ENCODE results near the gene PRKCE.
A peak's percentile ranks its signal among the peaks of the same experiment; 100 is the strongest.

Gene PRKCE

GRCh38 chr2:45919711-45920111, 268.2 kb downstream of the PRKCE start:
- no peak for DNase-seq

GRCh38 chr2:45921921-45922320, 270.4 kb downstream of the PRKCE start:
- no peak for DNase-seq

- DNase-seq, result peak; percentile 42
Observed at GRCh38 chr2:45922577-45922988, 271.1 kb downstream of the PRKCE start.

DNA sequence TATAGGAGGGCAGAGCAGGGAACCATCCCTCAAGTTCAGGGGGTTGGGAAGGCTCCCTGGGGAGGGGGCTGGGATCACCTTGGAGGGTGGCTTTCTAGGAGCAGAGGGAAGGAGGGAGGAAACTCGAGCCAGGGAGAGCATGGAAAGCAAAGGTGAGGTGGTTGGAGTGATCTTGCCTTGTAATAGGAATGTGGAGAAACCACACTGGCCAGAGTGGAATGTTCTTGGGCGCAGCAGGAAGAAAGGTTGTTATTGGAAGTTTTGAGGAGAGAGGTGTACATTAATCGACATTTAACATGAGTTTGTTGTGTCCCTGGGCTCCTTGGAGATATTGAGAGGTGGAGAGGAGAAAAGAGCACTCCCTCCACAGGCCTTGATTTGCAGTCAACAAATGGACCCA, 272.2 kb downstream of the PRKCE start:
- DNase-seq, result no peak

- no peak for DNase-seq
Observed at GRCh38 chr2:45925026-45925425, 273.6 kb downstream of the PRKCE start.

DNA sequence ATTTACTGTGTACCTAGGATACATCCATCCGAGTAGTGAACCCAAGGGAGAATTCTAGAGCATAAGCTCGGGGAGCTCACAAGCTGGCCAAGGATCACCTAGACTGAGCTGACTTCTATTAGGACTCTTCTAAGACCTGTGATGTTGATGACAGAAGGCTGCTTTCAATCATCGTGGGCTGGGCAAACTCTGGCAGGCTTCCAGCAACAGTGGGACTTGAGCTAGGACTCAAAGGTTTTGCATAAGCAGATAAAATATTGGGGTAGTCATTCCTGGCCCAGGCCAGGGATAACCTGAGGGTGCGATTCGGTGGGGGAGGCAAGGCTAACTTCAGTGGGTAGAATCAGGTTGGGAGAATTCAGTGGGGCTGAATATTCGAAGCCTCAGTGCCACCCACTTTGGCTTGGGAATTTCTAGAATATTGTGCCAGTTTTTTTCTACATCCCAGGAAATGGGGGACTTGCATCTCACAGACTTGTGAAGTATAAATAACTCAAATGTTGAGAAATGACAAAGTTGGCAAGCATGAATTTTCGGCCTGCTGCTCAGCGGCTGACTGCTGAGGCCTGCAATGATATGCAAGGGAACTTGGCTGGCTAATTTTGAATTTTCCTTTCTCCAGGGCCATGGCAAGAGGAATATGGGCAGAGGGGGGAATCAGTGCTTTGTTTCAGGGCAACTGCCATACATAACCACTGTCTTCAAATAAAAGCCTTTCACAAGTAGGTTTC, 274.3 kb downstream of the PRKCE start:
- no peak for DNase-seq

DNA sequence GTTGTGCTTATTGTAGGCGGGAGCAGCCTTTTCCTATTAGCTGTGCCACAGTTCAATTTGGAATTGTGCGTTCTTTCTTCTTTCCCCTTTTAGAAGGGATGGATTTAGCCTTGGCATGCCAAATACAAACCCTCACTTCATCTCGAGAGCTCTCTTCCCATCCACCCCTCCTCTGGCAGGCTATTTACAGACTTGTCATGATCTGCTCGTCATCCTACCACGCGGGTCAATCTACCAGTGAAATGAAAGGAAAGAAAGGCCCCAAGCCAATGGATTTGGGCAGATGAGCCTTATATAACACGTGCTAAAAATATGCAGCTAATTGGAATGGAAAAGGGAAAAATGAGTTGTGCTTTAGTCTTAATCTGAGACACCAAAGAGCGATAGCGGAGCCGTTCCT, 277.5 kb downstream of the PRKCE start:
- no peak for DNase-seq

- no peak for DNase-seq
Observed at GRCh38 chr2:45929674-45930395, 278.4 kb downstream of the PRKCE start.

GRCh38 chr2:45930396-45930792, 278.9 kb downstream of the PRKCE start:
- peak; percentile 76 for DNase-seq

DNA sequence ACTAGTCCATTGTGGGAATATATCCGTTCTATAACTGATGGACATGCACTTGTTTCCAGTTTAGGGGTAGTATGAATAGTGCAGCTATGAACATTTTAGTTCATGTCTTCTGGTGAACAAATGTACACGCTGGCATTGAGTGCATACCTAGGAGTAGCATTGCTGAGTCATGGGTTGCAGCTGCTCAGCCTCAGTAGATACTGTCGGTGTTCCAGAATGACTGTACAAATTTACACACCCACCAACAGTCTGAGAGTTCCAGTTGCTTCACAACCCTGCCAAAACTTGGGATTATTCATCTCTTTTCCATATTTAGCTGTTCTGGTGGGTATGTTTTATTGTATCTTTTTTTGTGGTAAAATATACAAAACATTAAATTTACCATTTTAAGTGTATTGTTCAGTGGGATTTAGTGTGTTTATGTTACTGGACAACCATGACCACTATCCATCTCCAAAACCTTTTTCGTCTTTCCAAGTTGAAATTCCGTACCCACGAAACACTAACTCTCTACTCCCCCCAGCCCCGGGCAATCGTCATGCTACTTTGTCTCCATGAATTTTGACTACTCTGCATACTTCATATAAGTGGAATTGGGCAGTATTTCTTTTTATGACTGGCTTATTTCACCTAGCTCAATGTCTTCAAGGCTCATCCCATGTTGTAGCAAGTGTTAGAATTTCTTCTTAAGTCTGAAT, 281.0 kb downstream of the PRKCE start:
- peak; percentile 76 for DNase-seq

DNA sequence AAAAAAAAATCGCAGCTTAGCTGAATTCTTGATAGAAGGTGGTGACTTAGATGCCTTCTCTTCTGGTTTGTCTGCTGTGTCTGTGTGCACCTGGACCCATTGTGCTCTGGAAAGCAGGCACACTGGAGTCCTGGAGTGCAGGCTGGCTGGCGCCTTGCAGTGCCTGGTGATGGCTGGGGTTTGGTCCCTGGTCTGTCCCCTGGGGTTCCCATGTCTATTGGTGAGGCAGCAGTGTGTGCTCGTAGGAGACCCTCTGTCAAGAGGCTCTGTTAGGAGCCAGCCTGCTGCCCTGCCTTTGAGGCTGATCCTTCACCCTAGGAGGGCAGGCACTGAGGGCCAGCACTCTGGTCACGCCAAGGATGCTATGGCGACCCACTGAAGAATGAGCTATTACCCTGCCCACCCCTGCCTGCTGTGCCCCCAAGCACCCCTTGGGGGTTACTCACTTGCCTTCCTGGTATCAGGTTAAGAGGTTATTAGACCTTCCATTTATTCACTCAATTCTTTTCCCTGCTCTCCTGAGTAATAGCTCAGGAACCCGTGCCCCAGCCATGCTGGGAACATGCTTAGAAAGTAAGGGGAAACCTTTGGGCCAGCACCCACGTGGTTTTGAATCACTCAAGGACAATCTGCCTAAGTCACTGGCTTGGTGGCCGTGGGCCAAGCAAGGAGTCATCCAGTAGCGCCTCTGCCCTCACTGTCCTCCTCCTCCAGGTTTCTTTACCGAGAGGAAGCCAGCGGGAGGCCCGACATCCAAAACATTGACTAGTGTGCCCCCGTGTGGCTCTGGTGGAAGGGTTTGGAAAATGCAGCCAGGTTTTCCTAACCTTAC, 284.5 kb downstream of the PRKCE start:
- peak; percentile 100 for DNase-seq

DNA sequence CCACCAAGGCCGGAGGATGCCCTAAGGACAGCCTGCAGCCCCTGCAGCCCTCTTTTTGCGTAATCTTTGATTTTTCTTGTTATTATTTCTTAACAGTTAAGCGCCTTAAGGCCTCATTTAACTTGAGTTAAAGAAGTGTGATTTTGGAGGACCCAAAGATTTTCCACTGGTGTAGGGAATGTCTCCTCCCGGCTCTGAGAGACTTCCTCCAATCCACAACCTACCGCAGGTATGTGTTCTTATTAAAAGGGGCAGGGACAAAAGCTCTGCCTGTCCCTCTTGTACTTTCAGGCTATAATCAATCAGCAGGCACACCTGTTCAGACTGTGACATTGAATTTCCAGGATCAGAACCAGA, 285.1 kb downstream of the PRKCE start:
- no peak for DNase-seq

DNA sequence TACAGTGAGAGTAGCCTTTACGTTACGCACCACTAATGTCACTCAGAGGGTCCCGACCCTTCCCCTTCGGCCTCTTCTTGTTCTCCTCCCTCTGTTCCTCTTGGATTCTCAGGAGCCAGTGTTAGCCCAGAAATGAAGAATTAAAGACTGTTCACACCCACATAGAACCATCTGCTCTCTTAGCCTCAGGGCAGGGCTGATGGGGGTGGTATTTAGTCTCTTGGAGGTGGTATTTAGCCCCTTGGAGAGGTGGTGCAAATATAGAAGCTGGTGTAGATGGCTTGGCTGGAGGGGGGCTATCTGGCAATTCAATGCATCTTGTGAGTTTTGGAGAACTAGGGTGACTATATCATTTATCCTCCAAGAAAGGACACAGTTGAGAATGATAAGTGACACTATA, 286.5 kb downstream of the PRKCE start:
- DNase-seq, result no peak

GRCh38 chr2:45938649-45939511, 287.4 kb downstream of the PRKCE start:
- peak; percentile 93 for DNase-seq

DNA sequence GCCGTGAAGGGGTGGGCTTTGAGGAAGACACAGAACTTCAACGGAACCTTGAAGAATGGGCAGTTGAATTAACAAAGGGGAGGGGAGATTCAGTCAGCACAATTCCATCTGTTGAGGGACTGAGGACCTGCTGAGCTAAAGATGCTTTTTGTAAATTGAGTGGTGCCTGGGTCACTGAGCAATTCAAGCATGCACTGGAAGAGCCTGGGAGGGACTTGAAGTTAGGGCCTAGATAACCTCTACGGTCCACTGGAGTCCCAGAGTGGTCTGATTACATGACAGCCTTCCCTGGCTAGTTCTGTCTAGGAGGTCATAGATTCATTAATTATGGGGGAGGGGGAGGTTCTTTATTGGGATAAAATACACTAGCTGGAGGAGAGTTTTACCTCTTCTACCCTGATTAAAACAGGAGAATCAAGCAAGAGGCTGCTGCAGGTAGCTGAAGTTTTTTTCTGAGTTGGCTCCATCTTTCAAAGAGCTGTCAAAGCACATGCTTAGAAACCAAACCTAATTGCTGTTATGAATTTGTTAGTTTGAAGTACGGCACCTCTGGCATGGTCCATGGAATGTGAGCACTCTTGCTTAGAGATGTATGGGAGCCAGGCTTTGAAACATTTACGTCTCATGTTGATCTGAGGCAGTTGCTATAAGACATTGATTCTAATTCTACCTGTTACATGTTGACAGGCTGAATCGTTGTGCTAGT, 290.2 kb downstream of the PRKCE start:
- DNase-seq, result no peak

- peak; percentile 43 for DNase-seq
Observed at GRCh38 chr2:45942237-45942738, 290.8 kb downstream of the PRKCE start.

DNA sequence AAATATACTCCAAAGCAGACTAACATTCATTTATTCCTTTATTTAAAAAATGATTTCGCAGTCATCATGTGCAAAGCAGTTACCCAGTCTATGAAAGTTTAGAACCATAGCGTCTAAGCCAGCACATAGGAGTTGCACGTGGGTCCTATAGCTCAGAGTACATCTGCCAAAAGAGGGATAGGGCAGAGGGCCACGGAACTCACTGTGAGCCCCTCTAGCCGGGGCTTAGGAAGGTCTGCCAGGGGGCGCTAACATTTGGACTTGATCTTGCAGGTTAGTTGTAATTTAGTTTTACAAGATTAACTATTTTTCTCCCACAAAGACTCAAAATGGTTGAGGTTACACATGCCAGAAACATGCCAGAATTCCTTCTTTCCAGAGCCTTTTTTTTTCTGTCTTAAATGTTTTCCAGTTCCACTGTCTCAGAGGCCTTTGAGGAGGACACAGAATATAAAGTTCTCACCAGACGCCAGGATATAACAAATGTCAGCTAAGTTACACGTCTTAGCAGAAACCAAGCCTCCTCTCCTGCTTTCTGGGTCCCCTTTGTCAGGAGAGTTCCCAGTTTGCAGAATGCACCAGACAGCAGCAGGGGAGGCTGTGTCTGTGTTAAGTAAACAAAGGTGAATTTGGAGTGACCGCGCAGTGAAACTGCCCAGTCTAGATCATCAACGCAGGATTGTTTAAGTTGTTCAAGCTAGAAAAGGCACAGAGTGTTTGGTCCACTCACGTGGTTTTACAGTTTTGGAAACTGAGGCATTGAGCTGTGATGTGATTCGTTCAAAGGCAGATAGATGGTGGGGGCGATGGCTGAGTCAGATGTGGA, 292.0 kb downstream of the PRKCE start:
- DNase-seq, result peak; percentile 54

DNA sequence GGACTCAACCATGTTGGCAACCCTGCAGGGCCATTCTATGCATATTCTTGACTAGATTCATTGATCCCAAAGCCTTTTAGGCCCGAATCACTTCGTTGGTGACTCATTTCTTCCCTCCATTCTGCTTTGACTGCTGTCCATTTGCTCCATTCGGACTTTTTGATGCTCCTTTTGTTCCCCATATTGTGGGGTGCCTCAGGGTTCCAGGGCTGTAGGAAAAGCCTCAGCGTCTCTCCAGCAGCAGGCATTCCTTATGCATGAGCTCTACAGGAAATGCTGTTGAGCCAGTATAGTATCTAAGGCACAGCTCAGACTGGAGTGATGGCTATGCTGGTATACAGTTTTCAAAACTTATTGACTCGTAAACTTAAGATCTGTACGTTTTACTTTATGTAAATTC, 292.6 kb downstream of the PRKCE start:
- peak; percentile 88 for DNase-seq

DNA sequence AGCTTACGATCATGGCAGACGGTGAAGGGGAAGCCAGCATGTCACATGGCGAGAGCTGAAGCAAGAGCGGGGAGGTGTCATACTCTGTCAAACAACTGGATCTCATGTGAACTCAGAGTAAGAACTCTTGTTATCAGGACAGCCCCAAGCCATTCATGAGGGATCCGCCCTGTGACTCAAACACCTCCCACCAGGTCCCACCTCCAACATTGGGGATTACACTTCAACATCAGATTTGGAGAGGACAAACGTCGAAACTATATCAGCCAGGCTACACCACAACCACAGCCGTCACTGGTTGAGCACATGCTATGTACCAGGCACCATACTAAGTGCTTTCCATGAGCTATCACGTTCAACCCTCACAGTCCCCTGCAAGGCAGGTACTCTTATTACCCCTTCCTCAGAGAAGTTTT, 293.8 kb downstream of the PRKCE start:
- DNase-seq, result no peak

DNA sequence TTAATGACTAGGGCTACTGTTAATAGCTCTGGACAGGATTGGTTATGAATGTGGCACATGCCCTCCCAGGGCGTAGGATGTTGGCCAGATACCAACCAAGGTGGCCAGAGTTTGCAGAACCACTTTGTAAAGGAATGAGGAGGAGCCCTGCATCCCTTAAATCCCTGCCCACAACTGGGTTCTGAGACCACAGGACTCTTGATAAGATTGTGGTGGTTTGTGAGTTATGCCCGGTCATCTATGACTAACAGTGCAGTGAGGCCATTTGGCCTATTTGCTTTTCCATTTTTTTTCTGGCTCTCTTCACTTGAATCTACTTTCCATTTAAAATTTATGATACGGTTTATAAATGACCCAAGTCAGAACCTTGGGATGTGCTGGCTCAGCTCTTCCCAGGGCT, 294.5 kb downstream of the PRKCE start:
- DNase-seq, result peak; percentile 78

All from fibroblast of skin of right biceps (primary cell).